Glutamatergic neuron (in vitro differentiated cells): ENCODE measurements around the gene STAC2. TPM values are rescaled to one million over a fixed set of nuclear protein-coding genes. Genes with fewer than 3 reads are reported as not detected.

Source experiments
- DNase-seq: peaks from one replicate; pipeline ENCODE4 v3.0.0; 2022
- H3K27ac Mint-ChIP-seq: one replicate; pipeline ENCODE4 v1.8.0; 2020; ENCODE audit warnings: mild to moderate bottlenecking, mixed read lengths, inconsistent platforms; ENCODE audit not compliant: unreplicated experiment
- H3K27me3 Mint-ChIP-seq: one replicate; pipeline ENCODE4 v1.8.0; 2020; ENCODE audit warnings: mild to moderate bottlenecking, moderate library complexity, mixed read lengths, inconsistent platforms; ENCODE audit not compliant: unreplicated experiment
- H3K36me3 Mint-ChIP-seq: one replicate; pipeline ENCODE4 v1.8.0; 2020; ENCODE audit warnings: mild to moderate bottlenecking, mixed read lengths, inconsistent platforms; ENCODE audit not compliant: unreplicated experiment
- H3K4me1 Mint-ChIP-seq: one replicate; pipeline ENCODE4 v1.8.0; 2020; ENCODE audit warnings: mild to moderate bottlenecking, low read depth, mixed read lengths, inconsistent platforms; ENCODE audit not compliant: unreplicated experiment
- H3K4me3 Mint-ChIP-seq: one replicate; pipeline ENCODE4 v1.8.0; 2020; ENCODE audit warnings: mild to moderate bottlenecking, mixed read lengths, inconsistent platforms; ENCODE audit not compliant: unreplicated experiment
- H3K9me3 Mint-ChIP-seq: one replicate; pipeline ENCODE4 v1.8.0; 2020; ENCODE audit warnings: mild to moderate bottlenecking, moderate library complexity, mixed read lengths, inconsistent platforms; ENCODE audit not compliant: unreplicated experiment
- CTCF ChIP-seq: fragments of 200-600 bp; sonication (generic); IDR thresholded peaks from one replicate; pipeline ENCODE4 v1.5.0; 2021; ENCODE audit not compliant: partially characterized antibody, unreplicated experiment
- total RNA-seq: library from RNA; stranded (reverse); fragmentation: NEBNext Ultra II Directional; extraction: Animal tissue kit (Norgen Biotek cat#: 25700); gene quantifications from one replicate; pipeline ENCODE4 v1.2.1, GENCODE V29; 2021; ENCODE audit not compliant: unreplicated experiment

The STAC2 gene
- total RNA-seq, 1 donor from 2014 or later = 1.8 TPM

GRCh38 chr17:39227364-39227919 is 1.7 kb upstream of the STAC2 start:
- TF ChIP-seq CTCF = no peak
- Mint-ChIP-seq H3K4me1 (peaks cover 16% of the 10 kb centered on the region), H3K27ac (no peak overlapping the region), H3K4me3 (no peak overlapping the region), H3K9me3 (peaks cover 9% of the 10 kb centered on the region), H3K27me3 (peaks cover 13% of the 10 kb centered on the region), H3K36me3 (no peaks in the 10 kb centered on the region)
- DNase-seq = no peak

GRCh38 chr17:39225959-39226683 is 376 bp upstream of the STAC2 start:
- peaks cover 8% of the 10 kb centered on the region for H3K4me1 Mint-ChIP-seq
- H3K4me3 Mint-ChIP-seq = peak overlapping the region; percentile 84
- no peaks in the 10 kb centered on the region for H3K36me3 Mint-ChIP-seq
- peak overlapping the region; percentile 4 for H3K27ac Mint-ChIP-seq
- H3K27me3 Mint-ChIP-seq = peaks cover 13% of the 10 kb centered on the region
- peak; percentile 95 for DNase-seq
- H3K9me3 Mint-ChIP-seq = peaks cover 9% of the 10 kb centered on the region
- TF ChIP-seq CTCF = no peak

GRCh38 chr17:39224778-39225307 is 902 bp downstream of the STAC2 start:
- peaks cover 9% of the 10 kb centered on the region for H3K9me3 Mint-ChIP-seq
- TF ChIP-seq CTCF = no peak
- H3K4me1 Mint-ChIP-seq = peaks cover 8% of the 10 kb centered on the region
- H3K27me3 Mint-ChIP-seq = peaks cover 13% of the 10 kb centered on the region
- peak overlapping the region; percentile 88 for H3K4me3 Mint-ChIP-seq
- H3K36me3 Mint-ChIP-seq = no peaks in the 10 kb centered on the region
- H3K27ac Mint-ChIP-seq = no peak overlapping the region
- DNase-seq = peak; percentile 46

- H3K4me1 Mint-ChIP-seq = peaks cover 4% of the 10 kb centered on the region
- peaks cover 6% of the 10 kb centered on the region for H3K9me3 Mint-ChIP-seq
- peak overlapping the region; percentile 52 for H3K27ac Mint-ChIP-seq
- no peak for TF ChIP-seq CTCF
- peak; percentile 27 for DNase-seq
- peaks cover 12% of the 10 kb centered on the region for H3K27me3 Mint-ChIP-seq
- no peaks in the 10 kb centered on the region for H3K36me3 Mint-ChIP-seq
- H3K4me3 Mint-ChIP-seq = peak overlapping the region; percentile 75
These were observed 1.6 kb downstream of the STAC2 start for GRCh38 chr17:39223907-39224777.
